ENCODE measurements around the gene PLA2G4A. TPM values are rescaled to one million over a fixed set of nuclear protein-coding genes. Genes with fewer than 3 reads are reported as not detected.

PLA2G4A gene
- total RNA-seq, 1 experiment from 2014 or later = not detected

DNA sequence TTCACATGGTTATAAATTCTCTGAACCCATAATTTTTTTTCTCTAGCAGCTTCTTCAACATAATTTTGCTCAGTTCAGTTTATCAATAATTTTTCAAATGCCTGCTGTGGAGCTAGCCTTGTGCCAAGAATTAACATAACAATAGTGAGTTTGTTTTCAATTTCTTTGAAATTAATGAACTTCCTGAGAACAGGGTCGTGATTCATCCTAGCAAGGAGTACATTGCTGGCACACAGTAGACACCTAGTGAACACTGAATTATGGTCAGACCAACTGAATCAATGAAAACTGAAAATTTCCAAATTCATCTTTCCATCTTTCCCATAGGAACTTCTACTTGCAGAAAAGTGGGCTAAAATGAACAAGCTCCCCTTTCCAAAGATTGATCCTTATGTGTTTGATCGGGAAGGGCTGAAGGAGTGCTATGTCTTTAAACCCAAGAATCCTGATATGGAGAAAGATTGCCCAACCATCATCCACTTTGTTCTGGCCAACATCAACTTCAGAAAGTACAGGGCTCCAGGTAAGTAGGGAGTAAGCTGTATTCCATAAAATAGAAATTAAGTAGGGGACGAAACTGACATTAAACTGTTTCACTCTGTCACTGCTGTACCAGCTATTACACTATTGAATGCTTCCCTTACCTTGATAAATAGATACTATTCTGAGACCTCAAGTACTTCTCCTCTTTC lies 148.7 kb downstream of the PLA2G4A start:
- no TSS peak for BruUV-seq (replicated peaks)
- ChIA-PET CTCF (no interaction called here), POLR2A (no interaction called here)
- H3K4me1 ChIP-seq (ENCODE audit: control insufficient read depth, insufficient read depth, low read length) = no peaks in the 10 kb centered on the region
- DNase-seq (ENCODE audit: low read depth, low spot score) (no peak), ATAC-seq (no peak)
- no peaks in the 10 kb centered on the region for H3K9me3 ChIP-seq (ENCODE audit: control insufficient read depth, insufficient read depth, low read depth, low read length)
- in situ Hi-C loops (cut with HindIII; ENCODE audit: low pct_unique_long_range_greater_than_20kb, low sequenced_read_pairs) = no loop called here
- TF ChIP-seq TCF7L2 (IDR thresholded peaks at IDR 0.05; ENCODE audit: low read depth, low read length) = no peak
- no peak for TF ChIP-seq SIN3A (IDR thresholded peaks at IDR 0.05; ENCODE audit: borderline replicate concordance, insufficient read depth, low read depth, low read length)
- TF ChIP-seq REST (IDR thresholded peaks at IDR 0.05; ENCODE audit: insufficient read depth in 1 of 2, low read depth in 2 of 2, low read length in 1 of 2) = no peak
- TF ChIP-seq POLR2AphosphoS5 (IDR thresholded peaks at IDR 0.05; ENCODE audit: low read depth, low read length) = no peak
- H3K4me3 ChIP-seq (ENCODE audit: low read depth in 2 of 2, low read length in 2 of 2) = no peak overlapping the region
- intact Hi-C loops (cut with micrococcal nuclease; ENCODE audit: unreplicated experiment) = no loop called here
- no peaks in the 10 kb centered on the region for H3K27me3 ChIP-seq (ENCODE audit: control insufficient read depth, insufficient read depth, low read length)
- H3K27ac ChIP-seq (ENCODE audit: low read length) = no peak overlapping the region
- H3K36me3 ChIP-seq (ENCODE audit: control insufficient read depth, insufficient read depth, low read length) = no peaks in the 10 kb centered on the region

DNA sequence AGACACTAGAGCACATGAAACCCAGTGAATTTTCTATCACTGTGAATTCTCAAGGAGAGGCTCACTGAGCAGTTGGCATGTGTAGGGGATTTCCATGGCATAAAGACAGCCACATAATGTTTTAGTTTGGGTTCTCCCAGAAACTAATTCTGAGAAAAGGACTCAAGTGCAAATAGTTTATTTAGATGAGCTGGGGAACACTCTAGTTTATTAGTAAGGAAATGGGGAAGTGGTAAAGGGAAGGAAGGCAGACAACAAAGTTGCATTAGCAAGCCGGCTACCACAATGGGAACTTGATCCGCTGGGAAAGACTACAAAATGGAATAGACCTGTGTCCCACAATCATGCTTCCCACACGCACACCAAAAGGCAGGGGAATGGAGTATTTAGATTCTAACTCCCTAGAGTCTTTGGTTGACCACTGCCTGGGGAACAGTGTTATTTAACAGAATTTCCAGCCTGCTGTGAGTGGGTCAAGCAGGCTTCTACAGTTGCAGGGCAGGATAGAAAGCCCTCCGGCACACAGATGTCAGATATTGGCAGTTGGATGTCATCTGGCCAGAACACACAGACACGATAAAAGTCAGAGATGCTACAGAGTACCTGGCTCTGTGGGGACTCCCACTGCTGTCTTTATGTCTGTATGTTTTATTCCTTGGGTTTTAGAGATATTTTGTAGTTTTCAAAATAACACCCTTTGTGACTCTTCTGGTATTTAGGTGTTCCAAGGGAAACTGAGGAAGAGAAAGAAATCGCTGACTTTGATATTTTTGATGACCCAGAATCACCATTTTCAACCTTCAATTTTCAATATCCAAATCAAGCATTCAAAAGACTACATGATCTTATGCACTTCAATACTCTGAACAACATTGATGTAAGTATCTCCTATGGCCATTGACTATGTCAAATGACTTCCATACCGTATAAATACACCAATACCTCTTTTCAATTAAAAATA lies 150.1 kb downstream of the PLA2G4A start:
- Histone ChIP-seq H3K4me1 (ENCODE audit: control insufficient read depth, insufficient read depth, low read length) (no peaks in the 10 kb centered on the region), H3K4me3 (ENCODE audit: low read depth in 2 of 2, low read length in 2 of 2) (no peak overlapping the region), H3K27me3 (ENCODE audit: control insufficient read depth, insufficient read depth, low read length) (no peaks in the 10 kb centered on the region), H3K9me3 (ENCODE audit: control insufficient read depth, insufficient read depth, low read depth, low read length) (no peaks in the 10 kb centered on the region), H3K36me3 (ENCODE audit: control insufficient read depth, insufficient read depth, low read length) (no peaks in the 10 kb centered on the region), H3K27ac (ENCODE audit: low read length) (no peak overlapping the region)
- no TSS peak for BruUV-seq (replicated peaks)
- ATAC-seq (no peak), DNase-seq (ENCODE audit: low read depth, low spot score) (no peak)
- TF ChIP-seq SIN3A (IDR thresholded peaks at IDR 0.05; ENCODE audit: borderline replicate concordance, insufficient read depth, low read depth, low read length) (no peak), TCF7L2 (IDR thresholded peaks at IDR 0.05; ENCODE audit: low read depth, low read length) (no peak), REST (IDR thresholded peaks at IDR 0.05; ENCODE audit: insufficient read depth in 1 of 2, low read depth in 2 of 2, low read length in 1 of 2) (no peak), POLR2AphosphoS5 (IDR thresholded peaks at IDR 0.05; ENCODE audit: low read depth, low read length) (no peak), CTCF (IDR thresholded peaks at IDR 0.05) (no peak)
- POLR2A ChIA-PET = no interaction called here
- intact Hi-C loops (cut with micrococcal nuclease; ENCODE audit: unreplicated experiment) = no loop called here
- in situ Hi-C loops (cut with HindIII; ENCODE audit: low pct_unique_long_range_greater_than_20kb, low sequenced_read_pairs) = no loop called here
- CTCF ChIA-PET = no interaction called here
